Measurements from ENCODE around the gene GUK1. TPM values are rescaled to one million over a fixed set of nuclear protein-coding genes. Genes with fewer than 3 reads are reported as not detected.

The GUK1 gene
- total RNA-seq, 2 donors from 2014 or later = 252 to 422 TPM

- TF ChIP-seq CTCF (IDR thresholded peaks at IDR 0.05) = no peak
- no peak for DNase-seq (ENCODE audit: low spot score)
These were observed 14.1 kb downstream of the GUK1 start for GRCh38 chr1:228154021-228154669.

GRCh38 chr1:228154670-228155571 lies 14.8 kb downstream of the GUK1 start:
- ATAC-seq (ENCODE audit: insufficient number of reproducible peaks, low FRiP score, low read depth) = no peak
- DNase-seq (ENCODE audit: low spot score) = no peak

More at GRCh38 chr1:228154021-228154669, 14.1 kb downstream of the GUK1 start:
- Histone ChIP-seq H3K27me3 (replicated peaks; ENCODE audit: insufficient read depth) (no peaks in the 10 kb centered on the region), H3K27ac (no peak overlapping the region), H3K36me3 (no peaks in the 10 kb centered on the region), H3K4me3 (no peak overlapping the region), H3K4me1 (ENCODE audit: control insufficient read depth in 1 of 2, low read depth in 2 of 2) (peaks cover 23 to 28% of the 10 kb centered on the region in 2 donors), H3K9me3 (no peaks in the 10 kb centered on the region)
- ATAC-seq (ENCODE audit: insufficient number of reproducible peaks, low FRiP score, low read depth) = no peak

GRCh38 chr1:228155596-228156514 lies 15.8 kb downstream of the GUK1 start:
- no peak overlapping the region for H3K4me3 ChIP-seq
- H3K27me3 ChIP-seq (replicated peaks; ENCODE audit: insufficient read depth) = no peaks in the 10 kb centered on the region
- H3K27ac ChIP-seq = no peak overlapping the region
- no peaks in the 10 kb centered on the region for H3K36me3 ChIP-seq
- ATAC-seq (ENCODE audit: insufficient number of reproducible peaks, low FRiP score, low read depth) = no peak
- H3K9me3 ChIP-seq = no peaks in the 10 kb centered on the region
- no peak for DNase-seq (ENCODE audit: low spot score)
- H3K4me1 ChIP-seq (ENCODE audit: control insufficient read depth in 1 of 2, low read depth in 2 of 2) = peaks cover 7 to 10% of the 10 kb centered on the region in 2 donors
- TF ChIP-seq CTCF (IDR thresholded peaks at IDR 0.05) = no peak

More at GRCh38 chr1:228154670-228155571, 14.8 kb downstream of the GUK1 start:
- Histone ChIP-seq H3K27me3 (replicated peaks; ENCODE audit: insufficient read depth) (no peaks in the 10 kb centered on the region), H3K9me3 (no peaks in the 10 kb centered on the region), H3K27ac (no peak overlapping the region), H3K36me3 (no peaks in the 10 kb centered on the region), H3K4me1 (ENCODE audit: control insufficient read depth in 1 of 2, low read depth in 2 of 2) (peaks cover 15 to 20% of the 10 kb centered on the region in 2 donors), H3K4me3 (no peak overlapping the region)
- TF ChIP-seq CTCF (IDR thresholded peaks at IDR 0.05) = no peak

GRCh38 chr1:228156515-228156881 lies 16.4 kb downstream of the GUK1 start:
- no peak for TF ChIP-seq CTCF (IDR thresholded peaks at IDR 0.05)
- no peak for ATAC-seq (ENCODE audit: insufficient number of reproducible peaks, low FRiP score, low read depth)
- no peak for DNase-seq (ENCODE audit: low spot score)
- Histone ChIP-seq H3K27ac (no peak overlapping the region), H3K36me3 (no peaks in the 10 kb centered on the region), H3K4me3 (no peak overlapping the region), H3K9me3 (no peaks in the 10 kb centered on the region), H3K27me3 (replicated peaks; ENCODE audit: insufficient read depth) (no peaks in the 10 kb centered on the region), H3K4me1 (ENCODE audit: control insufficient read depth in 1 of 2, low read depth in 2 of 2) (peaks cover under 1 to 4% of the 10 kb centered on the region in 2 donors)

Measured in thoracic aorta (tissue), 2 donors.